ENCODE data around the gene U2AF1L4.
A peak's percentile ranks its signal among the peaks of the same experiment; 100 is the strongest.

The U2AF1L4 gene

GRCh38 chr19:35734273-35734672 is 10.9 kb downstream of the U2AF1L4 start:
- intact Hi-C loops (cut with micrococcal nuclease): no loop called here
- Mint-ChIP-seq H3K27me3 (no peaks in the 10 kb centered on the region), H3K27ac (no peak overlapping the region), H3K4me3 (no peak overlapping the region), H3K9me3 (no peaks in the 10 kb centered on the region), H3K4me1 (ENCODE audit: low read depth) (peaks cover 24% of the 10 kb centered on the region), H3K36me3 (ENCODE audit: low read depth) (peaks cover 100% of the 10 kb centered on the region)

GRCh38 chr19:35733180-35734125 is 11.8 kb downstream of the U2AF1L4 start:
- Mint-ChIP-seq H3K27me3 (no peaks in the 10 kb centered on the region), H3K4me1 (ENCODE audit: low read depth) (peaks cover 18% of the 10 kb centered on the region), H3K9me3 (no peaks in the 10 kb centered on the region), H3K4me3 (no peak overlapping the region), H3K36me3 (ENCODE audit: low read depth) (peaks cover 100% of the 10 kb centered on the region), H3K27ac (no peak overlapping the region)
- intact Hi-C loops (cut with micrococcal nuclease): no loop called here

GRCh38 chr19:35732540-35733179 is 12.6 kb downstream of the U2AF1L4 start:
- intact Hi-C loops (cut with micrococcal nuclease): no loop called here
- Mint-ChIP-seq H3K27ac (no peak overlapping the region), H3K4me1 (ENCODE audit: low read depth) (peaks cover 15% of the 10 kb centered on the region), H3K4me3 (no peak overlapping the region), H3K36me3 (ENCODE audit: low read depth) (peaks cover 100% of the 10 kb centered on the region), H3K27me3 (no peaks in the 10 kb centered on the region), H3K9me3 (no peaks in the 10 kb centered on the region)

- Mint-ChIP-seq H3K4me1 (ENCODE audit: low read depth) (peaks cover 11% of the 10 kb centered on the region), H3K27ac (no peak overlapping the region), H3K27me3 (no peaks in the 10 kb centered on the region), H3K9me3 (no peaks in the 10 kb centered on the region), H3K4me3 (no peak overlapping the region), H3K36me3 (ENCODE audit: low read depth) (peaks cover 100% of the 10 kb centered on the region)
- intact Hi-C loops (cut with micrococcal nuclease): no loop called here
Observed at GRCh38 chr19:35731779-35732405, 13.3 kb downstream of the U2AF1L4 start.

- Mint-ChIP-seq H3K27me3 (no peaks in the 10 kb centered on the region), H3K36me3 (ENCODE audit: low read depth) (peaks cover 100% of the 10 kb centered on the region), H3K27ac (peak overlapping the region; percentile 7), H3K9me3 (no peaks in the 10 kb centered on the region), H3K4me1 (ENCODE audit: low read depth) (peaks cover 6% of the 10 kb centered on the region), H3K4me3 (no peak overlapping the region)
- intact Hi-C loops (cut with micrococcal nuclease): no loop called here
Observed at GRCh38 chr19:35731353-35731752, 13.9 kb downstream of the U2AF1L4 start.

GRCh38 chr19:35730326-35730725 is 14.9 kb downstream of the U2AF1L4 start:
- Mint-ChIP-seq H3K27me3 (no peaks in the 10 kb centered on the region), H3K9me3 (no peaks in the 10 kb centered on the region), H3K4me1 (ENCODE audit: low read depth) (peaks cover 6% of the 10 kb centered on the region), H3K27ac (no peak overlapping the region), H3K36me3 (ENCODE audit: low read depth) (peaks cover 100% of the 10 kb centered on the region), H3K4me3 (no peak overlapping the region)
- intact Hi-C loops (cut with micrococcal nuclease): no loop called here

- Mint-ChIP-seq H3K27ac (no peak overlapping the region), H3K36me3 (ENCODE audit: low read depth) (peaks cover 100% of the 10 kb centered on the region), H3K4me3 (no peak overlapping the region), H3K4me1 (ENCODE audit: low read depth) (peaks cover 6% of the 10 kb centered on the region), H3K27me3 (no peaks in the 10 kb centered on the region), H3K9me3 (no peaks in the 10 kb centered on the region)
- intact Hi-C loops (cut with micrococcal nuclease): no loop called here
Observed at GRCh38 chr19:35729763-35730162, 15.5 kb downstream of the U2AF1L4 start.

GRCh38 chr19:35729021-35729420 is 16.2 kb downstream of the U2AF1L4 start:
- Mint-ChIP-seq H3K36me3 (ENCODE audit: low read depth) (peaks cover 100% of the 10 kb centered on the region), H3K4me3 (no peak overlapping the region), H3K27me3 (no peaks in the 10 kb centered on the region), H3K27ac (no peak overlapping the region), H3K4me1 (ENCODE audit: low read depth) (no peaks in the 10 kb centered on the region), H3K9me3 (no peaks in the 10 kb centered on the region)
- intact Hi-C loops (cut with micrococcal nuclease): no loop called here

- H3K4me1 Mint-ChIP-seq (ENCODE audit: low read depth): no peaks in the 10 kb centered on the region
- no peaks in the 10 kb centered on the region for H3K9me3 Mint-ChIP-seq
- no peak overlapping the region for H3K4me3 Mint-ChIP-seq
- intact Hi-C loops (cut with micrococcal nuclease): no loop called here
- H3K27ac Mint-ChIP-seq: no peak overlapping the region
- H3K36me3 Mint-ChIP-seq (ENCODE audit: low read depth): peaks cover 100% of the 10 kb centered on the region
- no peaks in the 10 kb centered on the region for H3K27me3 Mint-ChIP-seq
Observed at GRCh38 chr19:35727956-35728706, 17.1 kb downstream of the U2AF1L4 start.

- peaks cover 100% of the 10 kb centered on the region for H3K36me3 Mint-ChIP-seq (ENCODE audit: low read depth)
- no peak overlapping the region for H3K4me3 Mint-ChIP-seq
- intact Hi-C loops (cut with micrococcal nuclease): no loop called here
- no peaks in the 10 kb centered on the region for H3K4me1 Mint-ChIP-seq (ENCODE audit: low read depth)
- H3K27me3 Mint-ChIP-seq: no peaks in the 10 kb centered on the region
- no peaks in the 10 kb centered on the region for H3K9me3 Mint-ChIP-seq
- no peak overlapping the region for H3K27ac Mint-ChIP-seq
Observed at GRCh38 chr19:35727053-35727955, 17.9 kb downstream of the U2AF1L4 start.

- Mint-ChIP-seq H3K4me3 (no peak overlapping the region), H3K9me3 (no peaks in the 10 kb centered on the region), H3K27ac (no peak overlapping the region), H3K4me1 (ENCODE audit: low read depth) (peaks cover 15% of the 10 kb centered on the region), H3K27me3 (no peaks in the 10 kb centered on the region), H3K36me3 (ENCODE audit: low read depth) (peaks cover 100% of the 10 kb centered on the region)
- intact Hi-C loops (cut with micrococcal nuclease): no loop called here
Observed at GRCh38 chr19:35725216-35725861, 19.9 kb downstream of the U2AF1L4 start.

GRCh38 chr19:35724560-35724959 is 20.7 kb downstream of the U2AF1L4 start:
- H3K27ac Mint-ChIP-seq: no peak overlapping the region
- intact Hi-C loops (cut with micrococcal nuclease): no loop called here
- no peak overlapping the region for H3K4me3 Mint-ChIP-seq
- H3K4me1 Mint-ChIP-seq (ENCODE audit: low read depth): peaks cover 21% of the 10 kb centered on the region
- H3K36me3 Mint-ChIP-seq (ENCODE audit: low read depth): peaks cover 100% of the 10 kb centered on the region
- H3K27me3 Mint-ChIP-seq: no peaks in the 10 kb centered on the region
- no peaks in the 10 kb centered on the region for H3K9me3 Mint-ChIP-seq
